ENCODE results near the gene ADD3. TPM values are rescaled to one million over a fixed set of nuclear protein-coding genes. Genes with fewer than 3 reads are reported as not detected.
"Not testable (repeated sequence)": the region's sequence is repeated elsewhere in the genome, so short reads cannot be mapped to it uniquely, and the experiment has no call there.

ADD3 gene
- total RNA-seq, 2 donors from 2014 or later = 37.9 to 40.5 TPM

- Histone ChIP-seq H3K27ac (no peak overlapping the region), H3K4me3 (no peak overlapping the region), H3K27me3 (no peaks in the 10 kb centered on the region), H3K36me3 (replicated peaks in 1 of 2; ENCODE audit: insufficient read depth in 1 of 2, low read depth in 2 of 2) (no peaks in the 10 kb centered on the region), H3K9me3 (peaks cover 0 to 3% (median 0%) of the 10 kb centered on the region in 3 donors), H3K4me1 (peaks cover 26% of the 10 kb centered on the region)
- ATAC-seq = no peak
- no peak for DNase-seq
- no peak for TF ChIP-seq POLR2A (IDR thresholded peaks at IDR 0.05)
- intact Hi-C loops (cut with DNase I) = no loop called here
- WGBS, 2 donors = 59 to 60% methylated on average over 2 of the region's 2 CpGs
Measured at GRCh38 chr10:110045772-110046171, 38.0 kb downstream of the ADD3 start.

GRCh38 chr10:110048145-110048544 lies 40.4 kb downstream of the ADD3 start:
- intact Hi-C loops (cut with DNase I); ATAC-seq; H3K27me3 ChIP-seq: not testable (repeated sequence)

GRCh38 chr10:110048781-110049180 lies 41.0 kb downstream of the ADD3 start:
- DNase-seq (no peak), ATAC-seq (no peak)
- Histone ChIP-seq H3K4me1 (peaks cover 10% of the 10 kb centered on the region), H3K27me3 (no peaks in the 10 kb centered on the region), H3K27ac (no peak overlapping the region), H3K9me3 (peaks cover 0 to 3% (median 0%) of the 10 kb centered on the region in 3 donors), H3K36me3 (replicated peaks in 1 of 2; ENCODE audit: insufficient read depth in 1 of 2, low read depth in 2 of 2) (no peaks in the 10 kb centered on the region), H3K4me3 (no peak overlapping the region)
- 100% methylated on average over 1 of the region's 1 CpG for WGBS, 2 donors
- intact Hi-C loops (cut with DNase I) = no loop called here
- TF ChIP-seq POLR2A (IDR thresholded peaks at IDR 0.05) (no peak), CTCF (IDR thresholded peaks at IDR 0.05) (no peak)

More at GRCh38 chr10:110048145-110048544, 40.4 kb downstream of the ADD3 start:
- H3K27ac ChIP-seq; H3K4me3 ChIP-seq; H3K9me3 ChIP-seq; H3K36me3 ChIP-seq (replicated peaks in 1 of 2; ENCODE audit: insufficient read depth in 1 of 2, low read depth in 2 of 2); DNase-seq: not testable (repeated sequence)
- WGBS, 2 donors = 98 to 100% methylated on average over 2 of the region's 2 CpGs
- H3K4me1 ChIP-seq = peaks cover 12% of the 10 kb centered on the region

GRCh38 chr10:110049889-110050591 lies 42.3 kb downstream of the ADD3 start:
- H3K27ac ChIP-seq; ATAC-seq; H3K9me3 ChIP-seq; H3K27me3 ChIP-seq; H3K36me3 ChIP-seq (replicated peaks in 1 of 2; ENCODE audit: insufficient read depth in 1 of 2, low read depth in 2 of 2); DNase-seq; intact Hi-C loops (cut with DNase I); H3K4me3 ChIP-seq: not testable (repeated sequence)
- H3K4me1 ChIP-seq = peaks cover 15% of the 10 kb centered on the region
- 88 to 93% methylated on average over 7 of the region's 7 CpGs for WGBS, 2 donors

GRCh38 chr10:110051487-110051886 lies 43.7 kb downstream of the ADD3 start:
- TF ChIP-seq POLR2A (IDR thresholded peaks at IDR 0.05) = no peak
- TF ChIP-seq CTCF (IDR thresholded peaks at IDR 0.05) = no peak
- ATAC-seq = no peak
- no peak overlapping the region for H3K4me3 ChIP-seq
- intact Hi-C loops (cut with DNase I) = no loop called here
- no peak overlapping the region for H3K27ac ChIP-seq
- H3K9me3 ChIP-seq = peaks cover 0 to 3% (median 0%) of the 10 kb centered on the region in 3 donors
- H3K36me3 ChIP-seq (replicated peaks in 1 of 2; ENCODE audit: insufficient read depth in 1 of 2, low read depth in 2 of 2) = no peaks in the 10 kb centered on the region
- H3K27me3 ChIP-seq = no peaks in the 10 kb centered on the region
- WGBS, 2 donors = 75 to 88% methylated on average over 2 of the region's 2 CpGs
- peaks cover 25% of the 10 kb centered on the region for H3K4me1 ChIP-seq
- DNase-seq = no peak

GRCh38 chr10:110052916-110053315 lies 45.1 kb downstream of the ADD3 start:
- ATAC-seq (no peak), DNase-seq (no peak)
- H3K36me3 ChIP-seq (replicated peaks in 1 of 2; ENCODE audit: insufficient read depth in 1 of 2, low read depth in 2 of 2) = no peaks in the 10 kb centered on the region
- H3K9me3 ChIP-seq = peaks cover 0 to 3% (median 0%) of the 10 kb centered on the region in 3 donors
- TF ChIP-seq POLR2A (IDR thresholded peaks at IDR 0.05) = no peak
- TF ChIP-seq CTCF (IDR thresholded peaks at IDR 0.05) = no peak
- H3K27ac ChIP-seq = no peak overlapping the region
- peaks cover 27% of the 10 kb centered on the region for H3K4me1 ChIP-seq
- intact Hi-C loops (cut with DNase I) = no loop called here
- no peaks in the 10 kb centered on the region for H3K27me3 ChIP-seq
- H3K4me3 ChIP-seq = no peak overlapping the region

All from body of pancreas (tissue), 4 donors.